Natural killer cell treated with Interleukin-12 subunit alpha and Interleukin-12 subunit beta and Interleukin-15 and Interleukin-18, amount 100 ng/mL, for 72 hours (primary cell): ENCODE results near the gene SNAP47. TPM values are rescaled to one million over a fixed set of nuclear protein-coding genes. Genes with fewer than 3 reads are reported as not detected.

Experiments
- ATAC-seq, 2 donors: fragments of 150-1000 bp; cut with Tn5 transposase in 1 of 2; sonication (Bioruptor Pico), chemical (Tn5 transposase) in 1 of 2; 2 replicates each; pipeline ENCODE4 v1.10.0; 2021
- DNase-seq: peaks from one replicate; pipeline ENCODE4 v3.0.0; 2022; ENCODE audit warnings: low spot score
- H3K27ac Mint-ChIP-seq, 2 donors: 1 replicate in 1 of 2; 2 replicates in 1 of 2; pipeline ENCODE4 v1.8.0; 2022; ENCODE audit warnings: mixed read lengths in 2 of 2, mild to moderate bottlenecking in 1 of 2, moderate library complexity in 1 of 2
- H3K27me3 Mint-ChIP-seq, 2 donors: 1 replicate in 1 of 2; 2 replicates in 1 of 2; pipeline ENCODE4 v1.8.0; 2022; ENCODE audit warnings: mixed read lengths in 2 of 2
- H3K36me3 Mint-ChIP-seq: one replicate; pipeline ENCODE4 v1.8.0; 2022; ENCODE audit warnings: mixed read lengths
- H3K4me1 Mint-ChIP-seq, 2 donors: 1 replicate in 1 of 2; 2 replicates in 1 of 2; pipeline ENCODE4 v1.8.0; 2022; ENCODE audit warnings: low read depth in 2 of 2, mixed read lengths in 2 of 2, mild to moderate bottlenecking in 1 of 2
- H3K4me3 Mint-ChIP-seq: one replicate; pipeline ENCODE4 v1.8.0; 2022; ENCODE audit warnings: mixed read lengths
- H3K9me3 Mint-ChIP-seq: 2 replicates; pipeline ENCODE4 v1.8.0; 2022; ENCODE audit warnings: mixed read lengths
- total RNA-seq, 2 donors: library from RNA; stranded (reverse); gene quantifications; one replicate each; pipeline ENCODE4 v1.2.3, GENCODE V29; 2022

SNAP47 gene
- total RNA-seq, 2 donors from 2014 or later: 23.5 to 32.5 TPM

DNA sequence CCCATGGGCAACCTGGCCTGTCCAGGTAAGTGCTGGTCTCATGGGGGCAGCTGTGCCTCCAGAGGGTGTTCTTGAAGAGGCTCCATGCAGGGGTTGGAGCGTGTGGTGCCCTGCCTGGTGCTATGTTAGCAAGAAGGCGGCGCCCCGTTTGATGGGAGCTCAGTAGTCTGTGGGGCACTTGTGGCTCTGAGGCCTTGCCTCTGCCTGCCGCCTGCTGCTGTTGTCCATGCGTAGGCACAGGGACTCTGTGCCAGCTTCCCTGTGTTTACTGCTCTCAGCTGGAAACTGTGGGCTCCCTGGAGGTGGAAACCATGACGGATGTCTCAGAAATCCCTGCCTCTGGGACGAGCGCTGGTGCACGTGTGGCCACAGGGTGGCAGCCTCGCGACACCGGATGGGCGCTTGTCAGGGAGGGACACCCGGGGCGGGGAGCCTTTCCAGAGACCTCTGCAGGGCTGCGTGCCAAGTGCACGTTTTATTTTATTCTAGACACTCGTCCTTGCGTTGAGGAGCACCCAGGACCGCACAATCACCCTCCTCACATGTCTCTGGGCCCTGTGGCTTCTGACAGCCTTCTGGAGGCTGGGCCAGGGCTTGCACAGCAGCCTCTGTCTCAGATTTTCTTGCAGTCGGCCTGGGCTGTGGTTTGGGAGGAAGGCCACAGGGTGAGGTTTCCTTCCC, 27.1 kb downstream of the SNAP47 start:
- Mint-ChIP-seq H3K27ac (peak overlapping the region in 1 of 2 donors; percentile 21), H3K36me3 (peaks cover 14% of the 10 kb centered on the region), H3K4me3 (no peak overlapping the region), H3K27me3 (peaks cover 0 to 2% of the 10 kb centered on the region in 2 donors), H3K9me3 (no peaks in the 10 kb centered on the region), H3K4me1 (peaks cover 41 to 43% of the 10 kb centered on the region in 2 donors)
- peak; percentile 73 to 84 for ATAC-seq
- peak; percentile 86 for DNase-seq

DNA sequence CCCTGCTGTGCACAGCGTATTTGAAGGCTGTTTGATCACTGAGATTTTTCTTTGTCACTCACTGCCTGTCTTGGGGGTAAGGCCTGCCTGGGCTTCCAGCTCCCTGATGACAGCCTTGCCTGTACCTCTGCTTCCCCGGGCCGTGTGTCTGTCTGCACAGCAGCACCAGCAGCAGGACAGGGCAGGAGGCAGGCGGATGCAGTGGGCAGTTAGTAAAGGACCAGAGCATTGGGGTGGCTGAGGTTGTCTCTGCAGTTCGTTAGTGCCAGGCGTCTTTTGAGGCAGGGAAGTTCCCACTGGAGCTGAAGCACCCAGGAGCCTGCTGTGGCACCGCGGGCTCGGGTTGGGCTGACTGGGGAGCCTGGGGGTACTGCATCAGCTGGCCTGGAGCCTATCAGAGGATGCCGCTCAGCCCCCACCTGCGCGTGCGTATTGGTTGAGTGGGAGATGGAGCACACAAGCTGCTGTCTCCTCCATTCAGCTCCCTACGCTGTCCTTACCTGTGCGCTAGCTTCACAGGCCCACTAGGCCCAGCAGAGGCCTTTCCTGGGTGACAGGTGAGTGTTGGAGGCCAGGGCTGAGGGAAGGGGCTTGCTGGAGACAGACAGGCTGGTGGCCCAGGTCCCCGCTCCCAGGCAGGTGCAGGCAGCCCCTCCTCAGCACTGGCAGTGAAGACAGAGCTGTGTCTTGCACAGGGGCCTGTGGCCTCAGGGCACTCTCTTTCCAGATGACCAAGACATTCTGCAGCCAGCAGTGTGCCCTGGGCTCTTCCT, 28.2 kb downstream of the SNAP47 start:
- H3K27ac Mint-ChIP-seq: no peak overlapping the region
- peaks cover 0 to 2% of the 10 kb centered on the region in 2 donors for H3K27me3 Mint-ChIP-seq
- DNase-seq: no peak
- peaks cover 16% of the 10 kb centered on the region for H3K36me3 Mint-ChIP-seq
- no peaks in the 10 kb centered on the region for H3K9me3 Mint-ChIP-seq
- ATAC-seq: no peak
- H3K4me1 Mint-ChIP-seq: peaks cover 50 to 54% of the 10 kb centered on the region in 2 donors
- H3K4me3 Mint-ChIP-seq: no peak overlapping the region

DNA sequence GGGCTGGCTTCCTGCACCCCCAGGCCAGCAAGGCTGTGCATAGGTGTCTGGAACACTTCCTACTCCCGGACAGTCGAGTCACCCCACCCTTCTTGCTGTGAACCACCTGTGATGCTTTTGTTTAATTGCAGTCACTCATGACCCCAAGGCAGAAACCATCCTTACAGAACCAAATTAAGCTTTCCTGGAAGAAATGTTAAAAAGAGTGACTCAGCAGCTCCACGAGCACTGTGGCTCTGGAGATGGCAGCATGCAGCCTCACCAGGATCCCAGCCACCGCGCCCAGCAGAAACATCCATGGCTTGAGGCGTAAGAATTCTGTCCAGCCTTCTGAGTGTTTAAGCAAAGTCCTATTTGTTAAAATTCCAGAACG, 28.8 kb downstream of the SNAP47 start:
- Mint-ChIP-seq H3K9me3 (no peaks in the 10 kb centered on the region), H3K27me3 (peaks cover 0 to 4% of the 10 kb centered on the region in 2 donors), H3K4me1 (peaks cover 54 to 58% of the 10 kb centered on the region in 2 donors), H3K4me3 (no peak overlapping the region), H3K36me3 (peaks cover 19% of the 10 kb centered on the region), H3K27ac (no peak overlapping the region)
- DNase-seq (no peak), ATAC-seq (no peak)

DNA sequence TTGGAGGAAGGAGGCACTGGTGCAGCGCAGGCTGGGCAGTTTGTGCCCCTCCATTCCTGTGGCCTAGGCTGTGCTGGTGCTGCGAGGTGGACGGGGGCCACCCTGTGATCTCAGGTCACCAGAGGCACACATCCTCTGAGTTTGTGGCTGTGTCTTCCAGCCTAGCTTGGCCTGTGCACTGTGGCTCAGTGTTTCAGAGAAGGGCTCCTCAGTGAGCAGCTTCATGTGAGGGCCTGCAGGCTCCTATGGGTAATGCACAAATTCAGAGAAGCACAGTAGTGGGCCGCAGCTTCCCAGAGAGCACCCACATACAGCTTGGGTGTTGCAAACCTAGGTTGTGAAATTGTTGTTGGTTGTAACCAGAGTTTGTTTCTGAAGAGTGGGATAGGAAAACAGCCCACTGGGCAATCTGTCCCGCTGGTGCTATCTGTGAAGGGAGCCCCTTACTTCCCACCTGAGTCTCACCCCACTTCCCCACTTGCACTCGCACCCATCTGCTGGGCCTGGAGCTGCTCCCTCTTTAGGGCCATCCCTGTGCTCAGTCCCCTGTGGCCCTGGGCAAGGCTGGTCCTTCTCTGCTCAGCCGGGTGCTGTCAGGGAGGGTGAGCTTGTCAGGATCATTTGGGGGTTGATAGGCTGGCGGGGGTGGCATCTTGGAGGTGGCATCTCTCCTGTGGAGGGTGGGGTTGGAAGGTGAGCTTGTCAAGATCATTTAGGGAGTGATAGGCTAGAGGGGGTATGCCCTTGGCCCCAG, 30.2 kb downstream of the SNAP47 start:
- H3K9me3 Mint-ChIP-seq: no peaks in the 10 kb centered on the region
- H3K36me3 Mint-ChIP-seq: peaks cover 17% of the 10 kb centered on the region
- peaks cover 55 to 58% of the 10 kb centered on the region in 2 donors for H3K4me1 Mint-ChIP-seq
- no peak overlapping the region for H3K27ac Mint-ChIP-seq
- ATAC-seq (no peak), DNase-seq (no peak)
- H3K27me3 Mint-ChIP-seq: peaks cover 3 to 5% of the 10 kb centered on the region in 2 donors
- H3K4me3 Mint-ChIP-seq: peak overlapping the region; percentile 12

DNA sequence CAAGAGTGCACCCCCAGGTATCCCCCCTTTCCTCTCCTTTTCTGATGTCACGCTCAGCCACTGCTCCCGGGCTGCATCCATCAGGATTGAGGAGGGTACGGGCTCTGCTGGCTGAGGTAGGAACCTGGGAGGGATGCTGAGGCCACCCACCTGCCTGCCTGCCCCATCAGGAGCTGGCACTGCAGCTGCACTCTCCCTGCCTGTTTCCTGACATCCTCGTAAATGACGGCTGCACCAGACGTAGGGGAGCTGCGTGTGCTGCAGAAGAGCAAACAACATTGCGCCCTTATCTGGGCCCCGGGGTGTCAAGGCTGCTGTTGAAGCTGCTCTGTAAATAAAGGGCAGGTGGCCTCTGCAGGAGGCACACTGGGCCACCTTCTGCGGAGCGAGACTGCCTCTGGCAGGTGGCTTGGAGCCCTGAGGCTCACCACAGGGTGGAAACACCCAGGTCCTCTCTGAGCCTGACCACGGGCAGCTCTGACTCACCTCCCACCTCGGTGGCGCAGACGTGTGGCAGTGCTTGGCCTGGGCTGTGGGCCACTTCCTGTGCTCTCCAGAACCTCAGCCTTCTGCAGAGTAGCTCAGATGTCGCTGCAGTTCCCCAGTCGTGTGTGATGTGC, 30.9 kb downstream of the SNAP47 start:
- Mint-ChIP-seq H3K4me1 (peaks cover 52 to 55% of the 10 kb centered on the region in 2 donors), H3K27me3 (peaks cover 5 to 6% of the 10 kb centered on the region in 2 donors), H3K27ac (peak overlapping the region in 1 of 2 donors; percentile 51), H3K9me3 (no peaks in the 10 kb centered on the region), H3K36me3 (peaks cover 13% of the 10 kb centered on the region), H3K4me3 (peak overlapping the region; percentile 62)
- ATAC-seq: peak; percentile 95 to 96
- DNase-seq: peak; percentile 88

DNA sequence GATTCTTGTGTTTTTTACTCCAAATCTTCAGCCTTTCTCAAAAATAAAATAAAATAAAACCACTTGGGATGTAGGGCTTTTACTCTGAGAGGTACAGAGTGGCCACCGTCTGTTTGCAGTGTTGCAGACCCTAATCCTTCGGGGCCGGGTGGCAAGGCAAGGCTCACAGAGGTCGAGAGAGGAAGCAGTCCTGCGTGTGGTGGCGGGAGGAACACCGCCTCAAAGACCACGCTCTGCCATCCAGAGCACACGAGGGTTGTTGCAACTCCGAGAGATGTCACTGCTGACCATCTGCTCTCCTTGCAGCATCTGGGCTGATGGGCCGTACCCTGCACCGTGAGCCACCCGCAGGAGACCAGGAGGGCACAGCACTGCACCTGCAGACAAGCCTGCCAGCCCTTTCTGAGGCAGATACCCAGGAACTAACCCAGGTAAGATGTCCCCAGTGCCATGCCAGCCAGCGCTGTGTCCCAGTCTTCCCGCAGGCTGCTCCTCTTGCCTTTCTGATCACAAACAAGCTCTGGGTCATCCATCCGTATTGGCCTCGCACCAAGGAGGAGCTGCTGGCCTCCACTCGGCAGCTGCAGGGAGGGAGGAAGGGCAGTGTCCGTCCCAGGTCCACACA, 31.5 kb downstream of the SNAP47 start:
- no peaks in the 10 kb centered on the region for H3K9me3 Mint-ChIP-seq
- no peak for DNase-seq
- peak overlapping the region in 1 of 2 donors; percentile 51 for H3K27ac Mint-ChIP-seq
- peak in 1 of 2 donors; percentile 13 for ATAC-seq
- H3K4me3 Mint-ChIP-seq: peak overlapping the region; percentile 62
- H3K27me3 Mint-ChIP-seq: peaks cover 5 to 6% of the 10 kb centered on the region in 2 donors
- H3K36me3 Mint-ChIP-seq: peaks cover 11% of the 10 kb centered on the region
- H3K4me1 Mint-ChIP-seq: peaks cover 48 to 49% of the 10 kb centered on the region in 2 donors

DNA sequence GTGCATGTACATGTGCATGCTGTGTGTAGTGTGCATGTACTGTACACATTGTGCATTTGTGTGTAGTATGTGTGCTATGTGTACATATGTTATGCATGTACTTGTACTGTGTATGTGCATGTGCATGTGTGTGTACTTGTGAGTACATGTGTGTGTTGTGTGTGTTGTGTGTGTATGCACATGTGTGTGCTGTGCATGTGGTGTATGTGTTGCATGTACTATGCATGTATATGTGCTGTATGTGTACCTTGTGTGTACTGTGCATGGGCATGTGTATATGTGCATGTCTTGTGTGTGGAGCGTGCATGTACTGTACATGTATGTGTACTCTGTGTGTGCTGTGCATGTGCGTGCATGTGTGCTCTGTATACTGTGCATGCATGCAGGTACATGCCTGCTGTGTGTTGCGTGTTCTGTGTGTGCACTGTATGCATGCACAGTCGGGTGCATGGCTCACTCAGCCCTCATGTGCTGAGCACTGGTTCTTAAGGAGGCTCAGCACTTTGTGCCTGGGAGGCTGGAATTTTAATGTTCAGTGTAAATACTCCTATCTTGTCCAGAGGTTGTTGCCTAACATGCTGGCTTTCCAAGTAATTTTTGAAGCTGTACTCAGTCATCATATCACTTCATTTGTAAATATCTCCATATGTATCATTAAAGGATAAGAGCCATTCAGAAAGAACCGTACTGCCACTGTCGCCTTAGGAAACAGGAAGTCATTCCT, 32.3 kb downstream of the SNAP47 start:
- H3K4me3 Mint-ChIP-seq: peak overlapping the region; percentile 62
- no peak for ATAC-seq

DNA sequence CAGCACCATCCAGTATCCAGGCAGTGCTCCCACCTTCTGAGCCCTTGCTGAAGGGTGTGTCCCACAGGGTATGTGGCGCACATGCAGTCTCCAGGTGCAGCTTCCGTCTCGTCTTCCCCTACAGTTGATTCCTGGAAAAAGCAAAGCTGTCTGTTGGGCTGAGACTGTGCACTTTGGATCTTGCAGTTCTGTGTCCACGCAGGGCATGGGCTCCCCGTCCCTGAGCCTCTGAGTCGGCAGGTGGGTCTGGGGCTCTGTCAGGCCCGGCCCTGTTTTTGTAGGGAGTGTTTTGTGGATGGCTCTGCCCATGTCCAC, 32.8 kb downstream of the SNAP47 start:
- peaks cover 11% of the 10 kb centered on the region for H3K36me3 Mint-ChIP-seq
- H3K4me3 Mint-ChIP-seq: peak overlapping the region; percentile 10
- no peaks in the 10 kb centered on the region for H3K9me3 Mint-ChIP-seq
- no peak overlapping the region for H3K27ac Mint-ChIP-seq
- H3K27me3 Mint-ChIP-seq: peaks cover 6 to 10% of the 10 kb centered on the region in 2 donors
- no peak for DNase-seq
- ATAC-seq: no peak
- H3K4me1 Mint-ChIP-seq: peaks cover 39 to 42% of the 10 kb centered on the region in 2 donors

More for the DNA sequence above, 32.3 kb downstream of the SNAP47 start:
- Mint-ChIP-seq H3K27me3 (peaks cover 6 to 8% of the 10 kb centered on the region in 2 donors), H3K27ac (no peak overlapping the region), H3K4me1 (peaks cover 43 to 44% of the 10 kb centered on the region in 2 donors), H3K36me3 (peaks cover 11% of the 10 kb centered on the region), H3K9me3 (no peaks in the 10 kb centered on the region)
- no peak for DNase-seq

DNA sequence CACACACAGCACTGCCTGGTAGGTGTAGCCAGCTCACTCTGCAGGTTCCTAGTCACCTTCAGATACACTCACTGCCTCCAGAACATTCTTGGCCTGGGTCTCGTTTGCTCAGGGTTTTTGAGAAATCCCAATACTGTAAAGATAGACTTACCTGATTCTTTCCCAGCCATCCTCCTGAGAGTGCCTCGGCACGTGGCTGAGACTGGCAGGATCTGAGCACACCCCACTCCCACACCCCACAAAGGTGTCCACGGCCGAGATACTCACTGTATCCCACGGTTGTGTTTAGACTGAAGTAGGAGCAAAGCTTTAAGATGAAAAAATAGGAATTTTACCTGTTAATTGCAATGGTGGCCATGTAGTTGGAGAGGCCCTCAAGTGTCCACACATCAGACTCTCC, 33.4 kb downstream of the SNAP47 start:
- DNase-seq: no peak
- peaks cover 42 to 43% of the 10 kb centered on the region in 2 donors for H3K4me1 Mint-ChIP-seq
- H3K36me3 Mint-ChIP-seq: peaks cover 11% of the 10 kb centered on the region
- ATAC-seq: no peak
- no peaks in the 10 kb centered on the region for H3K9me3 Mint-ChIP-seq
- H3K4me3 Mint-ChIP-seq: no peak overlapping the region
- peaks cover 6 to 10% of the 10 kb centered on the region in 2 donors for H3K27me3 Mint-ChIP-seq
- H3K27ac Mint-ChIP-seq: no peak overlapping the region

DNA sequence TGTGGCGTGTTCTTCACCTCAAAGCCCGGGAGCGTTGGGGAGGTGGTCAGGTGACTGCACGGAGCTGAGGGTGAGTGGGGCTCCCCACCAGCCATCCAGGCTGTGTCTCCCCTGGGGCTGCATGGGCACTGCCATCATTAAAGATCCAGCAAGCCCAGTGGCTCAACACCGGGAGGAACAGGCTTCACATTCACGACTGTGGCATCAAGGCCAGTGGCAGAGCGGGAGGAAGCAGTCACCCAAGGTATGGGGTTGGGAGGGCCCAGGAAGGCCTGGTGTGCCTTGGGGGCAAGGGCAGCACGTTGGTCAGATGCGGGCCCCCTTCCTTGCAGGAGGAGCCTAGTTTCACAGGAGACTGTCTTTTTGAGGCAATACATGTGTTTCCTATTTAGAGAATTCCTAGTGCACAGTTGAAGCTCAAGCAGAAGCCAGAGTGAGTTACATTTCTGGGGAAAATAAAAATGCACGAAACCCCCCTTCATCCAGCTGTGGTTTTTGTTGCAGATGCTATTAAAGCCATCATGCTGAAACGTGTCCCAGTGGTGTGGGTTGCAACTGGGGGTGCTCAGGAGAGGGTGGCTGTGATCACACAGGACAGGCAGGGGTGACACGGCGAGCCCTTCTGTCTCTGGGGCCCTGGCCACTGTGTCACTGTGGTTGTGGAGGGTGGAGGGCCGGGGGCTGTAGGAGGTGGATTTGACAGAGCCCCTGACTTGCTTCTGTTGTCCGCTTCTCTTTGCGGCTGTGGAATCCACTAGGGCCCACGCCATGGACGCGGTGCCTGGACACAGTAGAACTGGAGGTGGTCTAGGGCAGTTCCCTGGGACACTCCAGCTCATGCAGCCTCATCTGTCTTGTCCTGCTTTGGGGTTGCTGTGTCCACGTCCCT, 34.1 kb downstream of the SNAP47 start:
- Mint-ChIP-seq H3K27ac (no peak overlapping the region), H3K4me3 (no peak overlapping the region), H3K27me3 (peaks cover 6 to 10% of the 10 kb centered on the region in 2 donors), H3K9me3 (no peaks in the 10 kb centered on the region), H3K36me3 (peaks cover 11% of the 10 kb centered on the region), H3K4me1 (peaks cover 43 to 44% of the 10 kb centered on the region in 2 donors)
- DNase-seq (no peak), ATAC-seq (no peak)

DNA sequence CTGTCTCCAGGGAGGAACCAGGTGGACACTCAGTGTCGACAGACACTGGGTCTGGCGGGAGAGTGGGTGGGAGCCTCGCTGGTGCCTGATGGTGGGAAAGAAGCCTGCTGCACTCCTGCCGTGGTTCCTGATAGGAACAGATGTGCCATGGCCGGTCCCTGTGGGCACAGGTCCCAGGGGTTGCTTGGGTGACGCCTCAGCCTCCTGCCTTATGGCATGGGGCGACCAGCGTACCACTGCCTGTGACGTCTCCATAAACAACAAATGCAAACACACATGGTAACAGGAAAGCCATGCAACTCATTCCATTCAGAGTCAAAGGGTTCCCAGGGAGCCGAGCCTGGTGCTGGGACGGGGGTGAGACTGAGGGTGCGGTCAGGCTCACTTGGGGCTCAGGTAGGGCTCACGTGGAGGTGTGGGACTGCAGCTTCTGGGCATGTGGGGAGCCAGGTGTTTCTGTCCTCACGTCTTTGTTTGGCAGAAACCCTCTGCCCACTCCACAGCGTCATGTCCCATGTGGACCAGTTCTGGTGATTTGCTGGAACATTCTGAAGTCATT, 34.8 kb downstream of the SNAP47 start:
- no peak for ATAC-seq
- H3K4me1 Mint-ChIP-seq: peaks cover 49 to 50% of the 10 kb centered on the region in 2 donors

DNA sequence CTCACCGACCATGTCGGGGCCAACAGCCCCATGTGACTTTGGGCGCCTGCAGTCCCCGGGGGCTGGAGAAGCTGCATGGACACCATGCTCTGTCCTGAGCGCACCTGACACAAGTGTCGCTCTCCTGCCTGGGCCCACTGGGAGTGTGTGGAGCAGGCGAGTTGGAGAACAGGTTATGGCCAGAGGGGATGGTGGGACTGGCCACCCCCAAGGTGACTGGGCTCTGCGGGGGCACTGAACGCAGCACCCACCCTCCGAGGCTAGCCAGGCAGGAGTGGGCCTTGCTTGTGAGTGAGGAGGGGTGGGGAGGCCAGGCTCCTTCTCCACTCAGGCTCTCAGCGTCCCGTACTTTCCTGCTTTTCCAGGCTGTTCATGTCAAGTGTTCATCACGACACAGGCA, 35.6 kb downstream of the SNAP47 start:
- no peak for DNase-seq
- H3K36me3 Mint-ChIP-seq: peaks cover 11% of the 10 kb centered on the region
- H3K4me3 Mint-ChIP-seq: no peak overlapping the region
- no peak overlapping the region for H3K27ac Mint-ChIP-seq
- H3K4me1 Mint-ChIP-seq: peaks cover 46 to 52% of the 10 kb centered on the region in 2 donors
- ATAC-seq: no peak
- H3K9me3 Mint-ChIP-seq: no peaks in the 10 kb centered on the region
- H3K27me3 Mint-ChIP-seq: peaks cover 6 to 10% of the 10 kb centered on the region in 2 donors

More for the DNA sequence above, 34.8 kb downstream of the SNAP47 start:
- DNase-seq: no peak
- H3K27me3 Mint-ChIP-seq: peaks cover 6 to 10% of the 10 kb centered on the region in 2 donors
- H3K9me3 Mint-ChIP-seq: no peaks in the 10 kb centered on the region
- H3K36me3 Mint-ChIP-seq: peaks cover 11% of the 10 kb centered on the region
- H3K27ac Mint-ChIP-seq: no peak overlapping the region
- H3K4me3 Mint-ChIP-seq: no peak overlapping the region
